ENCODE data around the gene SSBP2.

SSBP2 gene

GRCh38 chr5:81422671-81423070 lies 328.2 kb downstream of the SSBP2 start:
- Histone ChIP-seq H3K9me3 (ENCODE audit: insufficient read depth, low read length, severe bottlenecking) (no peaks in the 10 kb centered on the region), H3K27ac (ENCODE audit: low read length) (no peak overlapping the region), H3K79me2 (ENCODE audit: insufficient read depth, low read length) (peaks cover 5% of the 10 kb centered on the region), H3K4me2 (ENCODE audit: insufficient read depth, low read length) (no peak overlapping the region), H4K20me1 (ENCODE audit: insufficient read depth, low read length) (no peaks in the 10 kb centered on the region), H2AFZ (ENCODE audit: low read depth, low read length) (no peak overlapping the region), H3K4me1 (ENCODE audit: insufficient read depth, low read length) (peaks cover 9% of the 10 kb centered on the region), H3K4me3 (ENCODE audit: low read depth in 1 of 2, low read length in 2 of 2) (no peak overlapping the region), H3K36me3 (ENCODE audit: insufficient read depth, low read length) (peaks cover 85% of the 10 kb centered on the region), H3K9ac (ENCODE audit: low read depth, low read length) (no peak overlapping the region), H3K27me3 (ENCODE audit: insufficient read depth, low read length, poor library complexity) (no peaks in the 10 kb centered on the region)
- DNase-seq (no peak), ATAC-seq (ENCODE audit: insufficient read depth, low read depth) (no peak)
- TF ChIP-seq EZH2 (IDR thresholded peaks at IDR 0.05; ENCODE audit: borderline replicate concordance, low read depth, low read length, severe bottlenecking): no peak

- no peaks in the 10 kb centered on the region for H3K4me1 ChIP-seq (ENCODE audit: insufficient read depth, low read length)
- TF ChIP-seq EZH2 (IDR thresholded peaks at IDR 0.05; ENCODE audit: borderline replicate concordance, low read depth, low read length, severe bottlenecking): no peak
- no peak for TF ChIP-seq CTCF (IDR thresholded peaks at IDR 0.05; ENCODE audit: borderline replicate concordance, extremely low read depth, low read length, poor library complexity, severe bottlenecking)
- no peaks in the 10 kb centered on the region for H4K20me1 ChIP-seq (ENCODE audit: insufficient read depth, low read length)
- no peak overlapping the region for H3K9ac ChIP-seq (ENCODE audit: low read depth, low read length)
- DNase-seq (no peak), ATAC-seq (ENCODE audit: insufficient read depth, low read depth) (peak; percentile 95)
- no peak overlapping the region for H3K27ac ChIP-seq (ENCODE audit: low read length)
- no peaks in the 10 kb centered on the region for H3K27me3 ChIP-seq (ENCODE audit: insufficient read depth, low read length, poor library complexity)
- H3K79me2 ChIP-seq (ENCODE audit: insufficient read depth, low read length): peaks cover 5% of the 10 kb centered on the region
- H3K4me2 ChIP-seq (ENCODE audit: insufficient read depth, low read length): no peak overlapping the region
- no peak overlapping the region for H3K4me3 ChIP-seq (ENCODE audit: low read depth in 1 of 2, low read length in 2 of 2)
- H2AFZ ChIP-seq (ENCODE audit: low read depth, low read length): no peak overlapping the region
- H3K36me3 ChIP-seq (ENCODE audit: insufficient read depth, low read length): peaks cover 82% of the 10 kb centered on the region
- H3K9me3 ChIP-seq (ENCODE audit: insufficient read depth, low read length, severe bottlenecking): no peaks in the 10 kb centered on the region
Observed at GRCh38 chr5:81420039-81420667, 330.7 kb downstream of the SSBP2 start.

- H3K9ac ChIP-seq (ENCODE audit: low read depth, low read length): no peak overlapping the region
- H4K20me1 ChIP-seq (ENCODE audit: insufficient read depth, low read length): no peaks in the 10 kb centered on the region
- ATAC-seq (ENCODE audit: insufficient read depth, low read depth): no peak
- no peaks in the 10 kb centered on the region for H3K4me1 ChIP-seq (ENCODE audit: insufficient read depth, low read length)
- no peak for TF ChIP-seq EZH2 (IDR thresholded peaks at IDR 0.05; ENCODE audit: borderline replicate concordance, low read depth, low read length, severe bottlenecking)
- no peak for TF ChIP-seq CTCF (IDR thresholded peaks at IDR 0.05; ENCODE audit: borderline replicate concordance, extremely low read depth, low read length, poor library complexity, severe bottlenecking)
- H3K9me3 ChIP-seq (ENCODE audit: insufficient read depth, low read length, severe bottlenecking): no peaks in the 10 kb centered on the region
- H3K27me3 ChIP-seq (ENCODE audit: insufficient read depth, low read length, poor library complexity): no peaks in the 10 kb centered on the region
- no peak for DNase-seq
- no peak overlapping the region for H3K4me3 ChIP-seq (ENCODE audit: low read depth in 1 of 2, low read length in 2 of 2)
- peaks cover 76% of the 10 kb centered on the region for H3K36me3 ChIP-seq (ENCODE audit: insufficient read depth, low read length)
- no peak overlapping the region for H3K27ac ChIP-seq (ENCODE audit: low read length)
- no peak overlapping the region for H2AFZ ChIP-seq (ENCODE audit: low read depth, low read length)
- H3K79me2 ChIP-seq (ENCODE audit: insufficient read depth, low read length): no peaks in the 10 kb centered on the region
- H3K4me2 ChIP-seq (ENCODE audit: insufficient read depth, low read length): no peak overlapping the region
Observed at GRCh38 chr5:81418606-81419005, 332.3 kb downstream of the SSBP2 start.

GRCh38 chr5:81417052-81417451 lies 333.8 kb downstream of the SSBP2 start:
- no peaks in the 10 kb centered on the region for H3K4me1 ChIP-seq (ENCODE audit: insufficient read depth, low read length)
- H3K9ac ChIP-seq (ENCODE audit: low read depth, low read length): no peak overlapping the region
- ATAC-seq (ENCODE audit: insufficient read depth, low read depth) (no peak), DNase-seq (no peak)
- no peaks in the 10 kb centered on the region for H4K20me1 ChIP-seq (ENCODE audit: insufficient read depth, low read length)
- H3K4me3 ChIP-seq (ENCODE audit: low read depth in 1 of 2, low read length in 2 of 2): no peak overlapping the region
- no peak overlapping the region for H2AFZ ChIP-seq (ENCODE audit: low read depth, low read length)
- H3K27me3 ChIP-seq (ENCODE audit: insufficient read depth, low read length, poor library complexity): no peaks in the 10 kb centered on the region
- H3K27ac ChIP-seq (ENCODE audit: low read length): no peak overlapping the region
- TF ChIP-seq CTCF (IDR thresholded peaks at IDR 0.05; ENCODE audit: borderline replicate concordance, extremely low read depth, low read length, poor library complexity, severe bottlenecking) (no peak), EZH2 (IDR thresholded peaks at IDR 0.05; ENCODE audit: borderline replicate concordance, low read depth, low read length, severe bottlenecking) (no peak)
- no peak overlapping the region for H3K4me2 ChIP-seq (ENCODE audit: insufficient read depth, low read length)
- no peaks in the 10 kb centered on the region for H3K79me2 ChIP-seq (ENCODE audit: insufficient read depth, low read length)
- no peaks in the 10 kb centered on the region for H3K9me3 ChIP-seq (ENCODE audit: insufficient read depth, low read length, severe bottlenecking)
- peaks cover 78% of the 10 kb centered on the region for H3K36me3 ChIP-seq (ENCODE audit: insufficient read depth, low read length)
